HCEC 1CT (cell line): ENCODE results near the gene NFIA.

Experiments used
- DNase-seq: peaks from one replicate; pipeline ENCODE4 v3.0.0-alpha.2; 2017

NFIA gene

GRCh38 chr1:61082311-61083012 lies at the start of gene NFIA:
NFIA (plus strand) TSS chr1:61082561.
- peak; percentile 83 for DNase-seq

- no peak for DNase-seq
These were observed 46.5 kb upstream of the NFIA start for GRCh38 chr1:61035880-61036279.

DNA sequence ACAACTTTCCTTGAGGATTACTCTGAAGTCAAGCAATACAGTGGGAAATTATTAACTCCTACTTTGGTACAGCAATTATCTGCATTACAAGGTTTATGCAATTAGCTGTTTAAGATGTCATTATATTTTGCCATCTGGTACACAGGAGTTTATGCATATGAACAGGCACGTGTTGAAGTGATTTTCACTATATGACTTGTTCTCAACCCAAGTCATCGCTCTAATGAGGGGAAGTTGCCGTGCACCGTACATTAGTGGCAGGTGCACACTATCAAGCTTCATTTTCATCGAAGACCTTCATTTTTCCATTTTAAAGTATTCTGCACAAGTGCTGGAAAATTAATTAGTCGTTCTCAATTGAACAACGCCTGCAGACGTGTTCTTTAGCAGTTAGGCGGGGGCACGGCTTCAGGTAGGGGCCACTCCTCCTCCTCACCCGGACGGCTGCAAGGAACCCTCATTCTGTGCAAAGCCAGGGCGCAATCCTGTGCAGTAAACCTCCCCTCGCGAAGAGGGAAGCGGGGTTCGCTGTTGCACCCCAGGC lies 39.8 kb upstream of the NFIA start:
- no peak for DNase-seq

- peak; percentile 53 for DNase-seq
These were observed 39.1 kb upstream of the NFIA start for GRCh38 chr1:61043010-61043820.

- no peak for DNase-seq
These were observed 35.9 kb upstream of the NFIA start for GRCh38 chr1:61046434-61046833.

- DNase-seq, result no peak
These were observed 35.3 kb upstream of the NFIA start for GRCh38 chr1:61047061-61047460.

- peak; percentile 66 for DNase-seq
These were observed 32.4 kb upstream of the NFIA start for GRCh38 chr1:61049850-61050540.

DNA sequence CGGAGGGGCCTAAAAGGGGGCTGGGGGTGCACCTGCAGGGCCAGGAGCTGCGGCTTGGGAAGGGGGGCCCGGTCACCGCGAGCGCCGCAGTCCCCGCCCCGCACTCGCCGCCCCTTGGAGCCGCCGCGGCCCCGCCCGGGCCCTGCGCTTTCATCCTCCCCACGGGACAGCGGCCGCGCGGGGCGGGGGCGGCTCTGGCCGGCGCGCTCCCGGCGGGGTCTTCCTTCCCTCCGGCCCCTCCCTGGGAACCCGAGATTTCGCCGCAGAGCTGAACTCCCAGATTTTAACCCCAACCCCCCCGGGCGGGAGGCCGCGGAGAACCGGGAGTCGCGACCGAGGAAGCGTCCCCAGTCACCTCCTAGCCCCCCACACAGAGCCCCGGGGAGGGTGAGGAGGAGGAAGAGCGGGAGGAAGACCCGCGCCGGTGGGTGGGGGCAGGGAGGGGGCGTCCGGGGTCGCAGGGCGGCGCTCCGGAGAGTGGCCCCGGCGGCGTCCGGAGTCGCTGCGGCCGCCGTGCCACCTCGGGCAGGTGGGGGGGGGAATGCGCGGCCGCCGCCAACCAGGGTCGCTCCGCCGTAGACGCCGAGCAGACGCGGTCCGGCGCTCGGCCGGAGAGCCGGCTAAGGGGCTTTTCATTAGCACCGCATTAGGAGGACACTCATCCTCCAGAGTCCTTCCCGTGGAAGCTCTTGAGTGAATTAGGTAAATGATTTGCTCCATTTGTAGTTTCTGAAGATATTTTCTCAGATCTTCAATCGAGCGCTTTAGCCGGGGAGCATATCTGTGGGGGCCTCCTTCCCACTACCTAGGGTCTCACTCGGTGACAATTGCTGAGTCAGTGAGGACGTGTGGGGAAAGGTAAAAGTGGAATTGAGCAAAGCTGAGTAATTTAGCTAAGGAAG lies 31.6 kb upstream of the NFIA start:
- no peak for DNase-seq

DNA sequence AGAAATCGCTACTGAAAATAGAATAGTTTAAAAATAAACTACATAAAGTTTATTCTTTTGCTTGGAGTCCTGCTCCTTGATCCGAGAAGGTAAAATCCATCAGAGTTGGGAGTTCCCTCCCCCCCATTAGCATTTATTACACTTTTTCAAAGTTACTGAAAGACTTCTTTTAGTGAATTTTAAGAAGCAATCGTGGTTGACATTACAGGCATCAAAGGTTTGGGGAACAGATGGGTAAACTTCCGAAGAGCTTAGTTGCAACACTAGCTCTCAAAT lies 31.0 kb upstream of the NFIA start:
- no peak for DNase-seq

DNA sequence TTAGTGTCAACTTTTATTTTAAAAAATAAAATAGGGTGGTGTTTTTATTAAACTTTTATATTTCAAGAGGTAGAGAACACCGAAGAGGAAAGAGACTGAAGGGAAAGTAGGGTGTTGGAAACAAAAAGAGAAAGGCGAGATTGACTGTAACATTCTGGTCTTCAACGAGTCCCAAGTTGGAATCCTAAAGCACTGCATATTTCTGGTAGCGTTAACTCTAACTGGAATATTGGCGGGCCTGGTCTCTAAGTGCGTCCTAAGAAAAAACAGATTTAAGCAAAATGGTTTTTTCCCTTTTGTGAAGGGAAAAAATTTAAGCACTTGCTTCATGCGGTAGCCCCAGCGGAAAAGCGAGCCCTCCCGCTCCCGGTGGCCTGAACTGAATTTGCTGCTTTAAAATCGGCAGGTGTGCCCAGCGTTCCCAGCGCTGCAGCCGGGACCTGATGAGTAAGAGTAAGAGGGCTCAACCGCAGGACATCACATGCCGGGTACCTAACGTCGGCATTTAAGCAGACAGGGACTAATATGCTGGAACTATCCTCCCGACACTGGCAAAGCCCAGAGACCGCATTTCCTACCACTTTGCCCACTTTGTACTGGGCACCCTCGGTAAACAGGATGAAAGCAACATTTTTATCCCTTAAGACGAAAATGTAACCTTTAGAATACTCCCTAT lies 30.5 kb upstream of the NFIA start:
- no peak for DNase-seq

GRCh38 chr1:61052395-61053225 lies 29.8 kb upstream of the NFIA start:
- no peak for DNase-seq

DNA sequence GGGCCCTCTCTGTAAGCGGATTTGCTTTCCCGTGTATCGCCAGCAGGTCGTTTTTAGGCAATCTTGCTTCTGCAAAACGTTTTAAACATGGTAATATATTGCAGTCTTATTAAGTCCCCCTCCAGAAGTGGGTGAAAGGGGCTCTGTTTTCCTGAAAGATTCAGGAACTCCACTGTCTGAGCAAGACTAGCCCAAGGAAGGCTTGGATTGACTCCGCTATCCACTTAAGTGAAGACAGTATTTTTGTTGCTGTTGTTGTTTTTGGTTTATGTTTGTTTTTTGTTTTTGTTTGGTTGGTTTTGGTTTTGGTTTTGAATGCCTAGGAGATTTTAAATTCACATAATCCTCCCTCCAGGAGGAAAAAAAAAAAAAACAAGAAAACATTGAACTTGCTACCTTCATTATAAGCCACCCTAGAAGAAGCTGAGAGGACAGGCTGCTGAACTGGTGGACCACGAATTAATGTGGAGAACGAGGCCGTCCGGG lies 29.1 kb upstream of the NFIA start:
- DNase-seq, result no peak

DNA sequence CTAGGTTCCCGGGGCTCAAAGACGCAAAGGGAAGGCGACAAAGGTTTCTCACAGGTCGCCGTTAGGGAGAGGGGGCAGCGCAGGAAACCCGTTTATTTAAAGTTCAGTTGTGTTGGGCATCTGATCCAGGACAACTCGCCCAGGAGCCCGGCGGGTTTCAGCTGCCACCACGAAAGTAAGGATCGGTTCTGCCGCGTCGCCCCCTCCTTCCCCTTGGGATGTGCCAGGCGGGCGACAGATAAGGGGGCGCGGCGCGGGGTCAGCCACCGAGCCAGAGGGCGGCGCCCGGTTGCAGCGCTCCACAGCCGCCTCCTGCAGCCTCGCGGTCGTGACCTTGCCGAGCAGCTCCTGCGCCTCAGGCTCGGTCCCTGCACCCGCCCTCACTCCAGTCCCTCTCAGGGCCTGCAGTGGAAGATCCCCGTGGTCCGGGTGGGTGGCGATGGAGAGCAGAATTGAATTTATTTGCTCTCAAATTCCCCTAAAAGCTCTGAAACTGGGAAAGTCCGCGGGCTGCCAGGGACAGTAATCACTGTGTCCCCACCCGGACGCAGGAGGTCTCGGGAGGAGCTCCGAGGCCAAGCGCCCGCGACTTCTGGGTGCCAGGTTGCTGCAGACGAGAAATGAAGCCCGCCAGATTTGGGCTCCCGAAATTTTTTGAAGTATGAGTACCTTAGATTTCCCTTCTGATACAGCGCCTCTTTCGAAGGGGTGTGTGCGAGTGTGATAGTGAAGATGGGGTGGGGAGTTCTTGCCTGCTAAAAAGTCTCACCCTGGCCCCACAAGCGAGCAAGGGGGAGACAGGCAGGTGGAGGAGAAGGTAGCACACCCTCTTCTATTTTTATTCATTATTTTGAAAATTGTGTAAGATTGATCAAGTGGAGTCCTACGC lies 28.4 kb upstream of the NFIA start:
- no peak for DNase-seq

GRCh38 chr1:61054601-61054993 lies 27.8 kb upstream of the NFIA start:
- DNase-seq, result no peak

DNA sequence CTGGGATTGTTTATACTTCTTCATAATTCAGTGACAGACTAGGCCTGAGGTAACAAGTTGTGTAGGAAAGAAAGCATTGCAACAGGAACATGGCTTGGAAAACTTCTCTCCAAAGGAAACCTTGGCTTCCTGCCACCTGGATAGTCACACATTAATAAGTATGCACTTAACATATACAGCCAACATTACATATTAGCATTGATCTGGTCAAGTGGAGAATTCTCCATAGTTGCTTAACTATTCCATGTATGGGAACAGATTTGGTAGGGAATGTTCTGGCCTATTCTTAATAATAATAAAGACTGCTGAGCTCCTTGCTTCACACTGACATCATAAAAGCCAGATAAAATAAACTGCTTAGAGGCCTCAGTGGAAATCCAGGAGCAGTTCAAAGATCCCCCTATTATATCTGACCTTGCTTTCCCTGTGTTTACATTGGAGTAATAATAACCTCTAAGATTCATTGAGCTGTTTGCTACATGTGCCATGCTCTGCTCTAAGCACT lies 27.2 kb upstream of the NFIA start:
- no peak for DNase-seq

GRCh38 chr1:61056196-61056572 lies 26.2 kb upstream of the NFIA start:
- no peak for DNase-seq

- DNase-seq, result peak; percentile 41
These were observed 25.6 kb upstream of the NFIA start for GRCh38 chr1:61056573-61057439.

DNA sequence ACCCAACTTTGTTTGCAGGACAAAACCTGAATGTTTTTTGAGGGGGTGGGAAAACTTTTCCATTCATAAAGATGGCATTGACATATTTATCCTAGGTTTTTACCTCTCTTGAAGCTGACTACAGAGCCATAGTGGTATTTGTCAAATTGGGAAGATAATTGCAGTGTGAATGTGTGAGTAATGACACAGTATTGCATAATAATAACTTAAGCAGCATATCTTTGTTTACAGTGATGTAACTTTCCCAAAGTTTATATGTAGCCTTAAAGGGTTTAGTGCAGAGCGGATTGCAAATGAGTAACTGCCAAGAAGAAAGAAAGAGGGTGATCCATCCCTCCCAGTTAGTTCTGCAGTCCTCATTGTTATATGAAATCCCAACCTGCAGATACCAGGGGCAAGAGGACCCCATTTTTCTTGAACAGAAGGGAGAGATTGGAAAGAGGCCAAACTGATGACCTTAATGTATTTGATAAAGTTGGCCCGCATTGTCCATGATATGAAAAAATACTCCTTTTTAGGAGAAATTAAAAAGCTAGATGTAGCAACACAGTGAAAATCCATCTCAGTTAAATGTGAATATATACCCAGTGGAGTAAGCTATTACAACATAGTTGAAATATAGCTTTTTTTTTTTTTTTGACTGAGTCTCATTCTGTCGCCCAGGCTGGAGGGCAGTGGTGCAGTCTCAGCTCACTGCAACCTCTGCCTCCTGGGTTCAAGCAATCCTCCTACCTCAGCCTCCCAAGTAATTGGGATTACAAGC lies 23.7 kb upstream of the NFIA start:
- peak; percentile 78 for DNase-seq
